SU-DHL-6 (cell line): ENCODE results near the gene YLPM1.

Source experiments
- CTCF ChIP-seq: fragments of 200-600 bp; sonication (generic); IDR thresholded peaks from one replicate; pipeline ENCODE4 v1.5.1; 2017; ENCODE audit warnings: antibody characterized with exemption, mild to moderate bottlenecking, low read length, moderate library complexity; ENCODE audit not compliant: insufficient read depth, poor library complexity, severe bottlenecking
- EZH2phosphoT487 ChIP-seq: fragments of 200-600 bp; sonication (generic), shearing (Covaris generic); conservative IDR thresholded peaks from 2 replicates; pipeline ENCODE4 v1.6.1; 2018; ENCODE audit warnings: mild to moderate bottlenecking, antibody characterized with exemption, low read length, moderate library complexity, mixed read lengths

GRCh38 chr14:74723134-74723533, 40.0 kb upstream of the YLPM1 start:
- no peak for TF ChIP-seq CTCF
- no peak for TF ChIP-seq EZH2phosphoT487
